Mononuclear cell (primary cell): Measurements from ENCODE around the gene MRTFB. TPM values are rescaled to one million over a fixed set of nuclear protein-coding genes. Genes with fewer than 3 reads are reported as not detected.

Source experiments
- H3K27me3 ChIP-seq: 2 replicates; pipeline ENCODE4 v1.6.0; 2011; ENCODE audit warnings: low read length, control low read depth; ENCODE audit not compliant: insufficient read depth
- H3K4me1 ChIP-seq: 2 replicates; pipeline ENCODE4 v1.5.1; 2011; ENCODE audit warnings: mild to moderate bottlenecking, low read length, control low read depth; ENCODE audit not compliant: insufficient read depth
- H3K4me3 ChIP-seq: 2 replicates; pipeline ENCODE4 v1.5.1; 2011; ENCODE audit warnings: mild to moderate bottlenecking, low read length, moderate library complexity
- H3K9me3 ChIP-seq: 2 replicates; pipeline ENCODE4 v1.5.1; 2011; ENCODE audit warnings: low read depth, mild to moderate bottlenecking, control low read depth, low read length
- total RNA-seq: library from RNA; depleted of rRNA; stranded (reverse); fragments of >200 nt; gene quantifications from one replicate; pipeline ENCODE4 v1.2.3, GENCODE V29; 2012

Gene MRTFB
- total RNA-seq, 1 donor, result 7.1 TPM

DNA sequence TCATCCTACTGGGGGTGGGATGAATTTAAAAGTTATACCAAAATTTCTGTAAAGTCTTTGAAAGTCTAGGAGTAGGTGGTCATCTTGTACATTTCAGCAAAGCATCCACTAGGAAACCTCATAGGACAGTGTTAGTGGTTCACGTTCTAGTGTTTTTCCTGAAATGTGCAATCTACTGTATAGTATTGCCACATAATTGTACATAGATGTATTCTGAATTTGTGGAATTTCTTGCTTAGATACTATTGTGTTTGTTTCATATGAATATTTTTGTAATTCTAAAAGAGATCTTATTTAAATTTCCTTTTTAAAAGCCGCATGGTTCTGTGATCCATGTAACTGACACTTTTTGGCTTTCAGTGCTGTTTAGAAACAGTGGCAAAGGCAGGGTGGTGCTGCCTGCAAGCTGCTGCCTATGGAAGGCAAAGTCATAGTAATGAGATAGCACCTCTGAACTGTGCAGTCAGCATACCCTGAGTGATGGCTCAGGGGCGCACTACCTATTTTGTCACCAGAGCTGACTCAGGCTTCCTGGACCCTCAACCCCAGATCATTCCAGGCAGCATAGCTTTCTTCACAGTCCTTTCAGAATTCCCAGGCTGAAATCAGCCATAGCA is 193.3 kb downstream of the MRTFB start:
- no peaks in the 10 kb centered on the region for H3K4me1 ChIP-seq
- H3K9me3 ChIP-seq, result peaks cover 2% of the 10 kb centered on the region
- no peaks in the 10 kb centered on the region for H3K27me3 ChIP-seq
- H3K4me3 ChIP-seq, result no peak overlapping the region

GRCh38 chr16:14268073-14268472 is 197.0 kb downstream of the MRTFB start:
- Histone ChIP-seq H3K9me3 (peaks cover 13% of the 10 kb centered on the region), H3K4me3 (no peak overlapping the region), H3K4me1 (no peaks in the 10 kb centered on the region), H3K27me3 (no peaks in the 10 kb centered on the region)

DNA sequence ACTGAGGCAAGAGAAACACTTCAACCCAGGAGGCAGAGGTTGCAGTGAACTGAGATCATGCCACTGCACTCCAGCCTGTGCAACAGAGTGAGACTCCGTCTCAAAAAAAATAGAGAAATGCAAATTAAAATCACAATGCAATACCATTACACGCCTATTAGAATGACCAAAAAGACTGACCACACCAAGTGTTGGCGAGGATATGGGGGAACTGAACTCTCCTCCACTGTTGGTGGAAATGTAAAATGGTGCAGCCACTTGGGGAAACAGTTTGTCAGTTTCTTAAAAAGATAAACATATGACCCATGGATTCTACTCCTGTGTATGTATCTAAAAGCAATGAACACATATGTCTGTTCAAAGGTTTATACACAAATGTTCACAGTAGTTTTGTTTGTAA is 204.8 kb downstream of the MRTFB start:
- Histone ChIP-seq H3K4me3 (no peak overlapping the region), H3K9me3 (no peaks in the 10 kb centered on the region), H3K27me3 (peaks cover 5% of the 10 kb centered on the region)

GRCh38 chr16:14278749-14279148 is 207.6 kb downstream of the MRTFB start:
- Histone ChIP-seq H3K27me3 (peaks cover 5% of the 10 kb centered on the region), H3K9me3 (no peaks in the 10 kb centered on the region), H3K4me3 (no peak overlapping the region), H3K4me1 (peaks cover 16% of the 10 kb centered on the region)

More for the DNA sequence above, 204.8 kb downstream of the MRTFB start:
- no peaks in the 10 kb centered on the region for H3K4me1 ChIP-seq

DNA sequence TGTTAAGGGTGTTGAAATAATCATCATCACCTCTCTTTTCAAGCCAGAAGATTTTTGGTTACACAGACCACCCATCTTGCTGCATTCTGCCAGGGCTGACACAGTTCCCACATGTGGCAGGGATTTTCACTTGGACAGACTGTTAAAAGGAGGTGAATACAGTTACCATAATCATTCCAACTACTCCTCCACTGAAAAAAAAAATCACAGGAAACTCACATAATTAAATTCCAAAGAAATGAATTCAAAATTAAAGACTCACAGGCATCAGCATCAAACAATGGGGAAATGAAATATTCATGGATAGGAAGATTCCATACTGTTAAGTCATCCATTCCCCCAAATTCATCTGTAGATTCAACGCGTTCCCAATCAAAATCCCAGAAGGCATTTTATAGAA is 209.4 kb downstream of the MRTFB start:
- no peak overlapping the region for H3K4me3 ChIP-seq

DNA sequence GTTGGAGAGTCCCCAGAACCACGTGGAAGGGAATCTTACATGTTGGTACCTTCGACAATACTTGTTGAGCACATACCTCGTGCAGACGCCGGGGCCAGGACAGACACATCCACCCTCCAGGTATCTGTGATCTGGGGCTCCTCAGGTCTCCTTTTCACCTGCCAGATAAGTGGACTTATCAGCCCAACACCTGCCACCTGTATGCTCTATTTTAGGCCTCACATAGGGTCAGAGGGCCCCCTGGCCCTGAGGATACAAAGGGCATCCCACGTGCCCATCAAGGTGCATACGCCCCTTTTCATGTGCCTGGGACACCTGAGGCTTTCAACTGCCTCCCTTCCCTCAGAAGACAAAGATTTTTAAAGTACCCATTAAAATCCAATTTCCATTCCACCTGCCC is 212.7 kb downstream of the MRTFB start:
- no peaks in the 10 kb centered on the region for H3K9me3 ChIP-seq
- H3K4me3 ChIP-seq, result no peak overlapping the region
- H3K4me1 ChIP-seq, result peaks cover 38% of the 10 kb centered on the region
- H3K27me3 ChIP-seq, result peaks cover under 1% of the 10 kb centered on the region

More for the DNA sequence above, 209.4 kb downstream of the MRTFB start:
- Histone ChIP-seq H3K4me1 (peaks cover 24% of the 10 kb centered on the region), H3K9me3 (no peaks in the 10 kb centered on the region), H3K27me3 (peaks cover 5% of the 10 kb centered on the region)

- Histone ChIP-seq H3K9me3 (peaks cover 6% of the 10 kb centered on the region), H3K27me3 (no peaks in the 10 kb centered on the region), H3K4me1 (peaks cover 38% of the 10 kb centered on the region), H3K4me3 (no peak overlapping the region)
Measured at GRCh38 chr16:14284371-14284770, 213.3 kb downstream of the MRTFB start.

DNA sequence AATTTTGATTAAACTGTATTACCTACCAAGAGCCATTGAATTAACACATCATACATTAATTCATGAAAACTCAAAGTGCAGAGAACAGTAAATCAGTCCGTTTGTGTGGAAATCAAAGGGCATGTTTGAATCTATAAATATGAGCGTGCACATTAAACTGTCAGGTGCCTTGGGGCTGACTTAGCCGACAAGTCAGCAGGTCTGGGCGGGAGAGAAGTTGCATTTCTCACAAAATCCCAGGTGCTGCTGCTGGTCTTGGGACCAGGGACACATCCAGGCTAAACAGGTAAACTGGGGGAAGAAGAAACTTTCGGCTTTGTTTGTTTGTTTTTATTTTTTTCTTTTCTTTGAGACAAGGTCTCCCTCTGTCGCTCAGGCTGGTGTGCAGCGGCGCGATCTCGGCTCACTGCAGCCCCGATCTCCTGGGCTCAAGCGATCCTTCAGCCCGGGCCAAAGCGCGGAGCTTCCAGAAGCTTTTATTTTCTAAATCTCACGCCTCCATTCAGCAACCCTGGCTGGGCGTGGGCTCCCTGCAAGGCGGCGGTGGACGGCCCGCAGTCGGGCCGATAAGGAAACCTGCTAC is 213.9 kb downstream of the MRTFB start:
- peaks cover 12% of the 10 kb centered on the region for H3K9me3 ChIP-seq
- peak overlapping the region; percentile 93 for H3K4me3 ChIP-seq
- no peaks in the 10 kb centered on the region for H3K27me3 ChIP-seq
- peaks cover 38% of the 10 kb centered on the region for H3K4me1 ChIP-seq

DNA sequence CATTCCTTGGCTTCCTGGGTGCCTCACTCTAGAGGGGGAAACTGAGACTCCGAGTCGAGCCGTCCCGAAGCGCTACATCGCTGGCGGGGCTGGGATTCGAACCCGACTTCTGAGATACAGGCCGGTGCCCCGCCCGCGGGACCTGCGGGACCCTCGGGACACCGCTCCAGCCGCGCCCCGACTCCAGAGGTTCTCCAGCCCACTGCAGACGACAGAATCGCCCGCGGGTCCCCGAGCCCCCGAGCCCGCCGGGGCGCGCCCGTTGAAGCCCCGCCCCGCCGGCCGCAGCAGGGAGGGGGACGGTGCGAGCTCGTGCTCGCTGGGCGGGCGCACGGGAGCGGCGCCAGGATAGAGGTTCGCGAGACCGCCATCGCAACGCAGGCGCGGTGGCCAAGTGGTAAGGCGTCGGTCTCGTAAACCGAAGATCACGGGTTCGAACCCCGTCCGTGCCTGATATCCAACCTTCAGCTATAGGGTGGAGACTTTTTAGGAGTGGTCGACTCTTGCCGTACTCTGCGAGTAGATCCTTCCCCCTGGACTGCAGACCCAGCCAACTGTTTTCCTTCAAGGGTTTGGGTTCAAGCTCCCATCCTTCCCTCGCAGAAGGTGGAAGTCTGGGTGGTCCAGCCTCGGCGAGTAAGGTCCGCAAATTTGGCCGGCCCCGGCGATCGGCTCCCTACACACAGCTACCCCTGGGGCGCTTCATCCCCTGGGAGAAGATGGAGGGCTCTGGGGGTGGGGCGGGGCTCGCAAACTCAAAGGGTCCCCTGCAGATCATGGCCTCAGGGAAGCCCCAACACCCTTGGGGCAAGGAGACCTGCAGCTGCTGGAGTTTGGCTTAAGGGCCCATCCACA is 214.6 kb downstream of the MRTFB start:
- peak overlapping the region; percentile 93 for H3K4me3 ChIP-seq
- no peaks in the 10 kb centered on the region for H3K27me3 ChIP-seq
- peaks cover 38% of the 10 kb centered on the region for H3K4me1 ChIP-seq
- H3K9me3 ChIP-seq, result peaks cover 12% of the 10 kb centered on the region

DNA sequence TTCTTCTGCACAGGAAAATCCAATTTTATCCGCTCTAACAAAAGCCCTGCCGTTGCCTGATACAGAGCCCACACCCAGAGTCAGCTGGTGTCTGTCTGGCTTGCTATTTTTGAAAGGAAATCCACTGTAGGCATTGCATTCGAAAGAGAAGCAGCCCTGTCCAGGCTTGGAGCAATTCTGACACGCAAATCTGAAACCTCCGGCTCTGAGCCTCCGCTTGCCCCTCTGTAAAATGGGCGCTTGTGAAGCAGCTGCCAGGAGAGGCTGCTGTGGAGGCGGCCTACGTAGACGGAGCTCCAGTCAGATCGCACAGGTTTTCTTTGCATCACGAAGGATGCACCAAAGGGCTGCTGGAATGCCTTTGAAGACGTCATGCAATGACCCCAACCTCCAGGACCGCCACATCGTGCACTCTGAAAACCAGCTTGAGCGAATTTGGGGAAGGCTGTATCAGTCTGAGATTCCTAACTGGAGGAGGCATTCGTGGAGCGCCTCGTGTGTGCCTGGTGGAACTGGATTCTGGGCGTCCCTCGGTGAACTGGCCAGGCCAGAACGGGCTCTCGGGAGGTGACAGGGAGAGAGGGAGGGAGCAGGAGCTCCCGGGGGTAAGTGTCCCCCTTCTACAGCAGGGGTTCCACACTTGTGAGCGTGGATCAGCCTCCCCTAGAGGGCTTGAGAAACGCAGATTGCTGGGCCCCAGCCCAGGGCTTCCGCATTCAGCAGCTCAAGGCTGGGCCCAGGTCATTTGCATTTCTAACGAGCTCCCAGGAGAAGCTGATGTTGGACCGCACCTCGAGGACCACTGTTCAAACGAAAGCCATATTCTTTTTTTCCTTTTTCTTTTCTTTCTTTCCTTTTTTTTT is 215.5 kb downstream of the MRTFB start:
- H3K4me3 ChIP-seq, result peak overlapping the region; percentile 93
- H3K4me1 ChIP-seq, result peaks cover 43% of the 10 kb centered on the region
- H3K9me3 ChIP-seq, result peaks cover 12% of the 10 kb centered on the region
- H3K27me3 ChIP-seq, result no peaks in the 10 kb centered on the region

GRCh38 chr16:14289692-14290340 is 218.7 kb downstream of the MRTFB start:
- H3K27me3 ChIP-seq, result no peaks in the 10 kb centered on the region
- peaks cover 12% of the 10 kb centered on the region for H3K9me3 ChIP-seq
- H3K4me1 ChIP-seq, result peaks cover 32% of the 10 kb centered on the region

GRCh38 chr16:14291286-14291685 is 220.2 kb downstream of the MRTFB start:
- H3K9me3 ChIP-seq, result peaks cover 12% of the 10 kb centered on the region
- H3K4me1 ChIP-seq, result peaks cover 23% of the 10 kb centered on the region
- no peak overlapping the region for H3K4me3 ChIP-seq
- H3K27me3 ChIP-seq, result no peaks in the 10 kb centered on the region

More at GRCh38 chr16:14289692-14290340, 218.7 kb downstream of the MRTFB start:
- H3K4me3 ChIP-seq, result no peak overlapping the region

- H3K4me3 ChIP-seq, result no peak overlapping the region
- H3K9me3 ChIP-seq, result peaks cover 12% of the 10 kb centered on the region
- H3K4me1 ChIP-seq, result peaks cover 16% of the 10 kb centered on the region
- H3K27me3 ChIP-seq, result no peaks in the 10 kb centered on the region
Measured at GRCh38 chr16:14292051-14292825, 221.1 kb downstream of the MRTFB start.

DNA sequence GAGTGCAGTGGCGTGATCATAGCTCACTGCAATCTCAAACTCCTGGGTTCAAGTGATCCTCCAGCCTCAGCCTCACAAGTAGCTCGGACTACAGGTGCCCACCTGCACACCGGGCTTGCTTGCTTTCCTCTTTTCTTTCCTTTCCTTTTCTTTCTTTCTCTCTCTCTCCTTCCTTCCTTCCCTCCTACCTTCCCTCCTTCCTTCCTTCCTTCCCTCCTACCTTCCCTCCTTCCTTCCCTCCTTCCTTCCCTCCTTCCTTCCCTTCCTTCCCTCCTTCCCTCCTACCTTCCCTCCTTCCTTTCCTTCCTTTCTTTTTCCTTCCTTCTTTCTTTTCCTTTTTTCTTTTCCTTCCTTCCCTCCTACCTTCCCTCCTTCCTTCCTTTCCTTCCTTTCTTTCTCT is 225.5 kb downstream of the MRTFB start:
- H3K27me3 ChIP-seq, result peaks cover 7% of the 10 kb centered on the region
- peaks cover 17% of the 10 kb centered on the region for H3K4me1 ChIP-seq
- H3K4me3 ChIP-seq, result no peak overlapping the region
- no peaks in the 10 kb centered on the region for H3K9me3 ChIP-seq
